H1 (cell line): ENCODE results near the gene ZNF689. TPM values are rescaled to one million over a fixed set of nuclear protein-coding genes. Genes with fewer than 3 reads are reported as not detected.

Source experiments
- CTCF ChIA-PET: fragments of 300-600 bp; sonication (Branson Sonifier 250); formaldehyde crosslinking; loops from one replicate; lab custom pipeline; 2021; ENCODE audit not compliant: partially characterized antibody; lab: Charles Lee
- POLR2A ChIA-PET: fragments of 300-600 bp; sonication (Branson Sonifier 250); formaldehyde crosslinking; loops from one replicate; lab custom pipeline; 2021; ENCODE audit warnings: inconsistent platforms; ENCODE audit not compliant: partially characterized antibody; lab: Charles Lee
- DNase-seq, 2 experiments: peaks; one replicate each; pipeline versions ENCODE4 v3.0.0 to v3.0.0-alpha.2; 2010 to 2022; ENCODE audit warnings: low spot score in 2 of 2, low read depth in 1 of 2, mixed read lengths in 1 of 2
- FAIRE-seq: peaks from 2 replicates; lab custom pipeline; 2011; peaks lifted over from hg19 to GRCh38; lab: Jason Lieb, UNC
- H2AFZ ChIP-seq: 2 replicates; pipeline ENCODE4 v1.8.1; 2012; ENCODE audit warnings: low read length, inconsistent platforms
- H2AK5ac ChIP-seq: 2 replicates; pipeline ENCODE4 v1.6.1; 2013; ENCODE audit warnings: low read depth, low read length
- H2BK120ac ChIP-seq: replicated peaks from 2 replicates; pipeline ENCODE3; 2013; ENCODE audit warnings: low read depth, low read length, inconsistent platforms
- H2BK12ac ChIP-seq: 2 replicates; pipeline ENCODE4 v1.6.1; 2013; ENCODE audit warnings: low read depth, low read length
- H2BK15ac ChIP-seq: 2 replicates; pipeline ENCODE4 v1.6.1; 2013; ENCODE audit warnings: low read length
- H2BK20ac ChIP-seq: 2 replicates; pipeline ENCODE4 v1.6.1; 2013; ENCODE audit warnings: low read length
- H2BK5ac ChIP-seq: 2 replicates; pipeline ENCODE4 v1.6.1; 2013; ENCODE audit warnings: low read depth, low read length
- H3K14ac ChIP-seq: 2 replicates; pipeline ENCODE4 v1.6.1; 2013; ENCODE audit warnings: inconsistent platforms; ENCODE audit not compliant: insufficient read length
- H3K18ac ChIP-seq: 2 replicates; pipeline ENCODE4 v1.6.1; 2013; ENCODE audit warnings: low read length; ENCODE audit errors: extremely low read depth
- H3K23ac ChIP-seq: 2 replicates; pipeline ENCODE4 v1.6.1; 2013; ENCODE audit warnings: inconsistent platforms; ENCODE audit not compliant: insufficient read length
- H3K23me2 ChIP-seq: 2 replicates; pipeline ENCODE4 v1.6.1; 2013; ENCODE audit warnings: low read depth, low read length
- H3K27ac ChIP-seq: 2 replicates; pipeline ENCODE4 v1.6.1; 2011; ENCODE audit warnings: low read depth, low read length, inconsistent platforms
- H3K27me3 ChIP-seq, 4 experiments: replicated peaks in 1 of 4; 1 replicate in 1 of 4; 2 replicates in 3 of 4; pipeline versions ENCODE4 v1.6.1 to v1.8.1; 2011 to 2013; ENCODE audit warnings: low read length in 3 of 4, mild to moderate bottlenecking in 3 of 4, inconsistent platforms in 2 of 4, mixed read lengths in 2 of 4, moderate library complexity in 1 of 4; ENCODE audit not compliant: control insufficient read depth in 3 of 4, insufficient read depth in 3 of 4; ENCODE audit errors: extremely low read depth in 1 of 4
- H3K36me3 ChIP-seq, 4 experiments: 2 replicates each; pipeline versions ENCODE4 v1.6.1 to v1.8.1; 2011 to 2013; ENCODE audit warnings: mild to moderate bottlenecking in 4 of 4, low read length in 3 of 4, moderate library complexity in 2 of 4, control low read depth in 1 of 4, inconsistent platforms in 1 of 4; ENCODE audit not compliant: insufficient read depth in 4 of 4, control insufficient read depth in 2 of 4
- H3K4ac ChIP-seq: replicated peaks from 2 replicates; pipeline ENCODE3; 2013; ENCODE audit warnings: low read length, low read depth, mixed read lengths, inconsistent platforms; ENCODE audit not compliant: insufficient read length
- H3K4me1 ChIP-seq, 4 experiments: replicated peaks in 1 of 4; 1 replicate in 1 of 4; 2 replicates in 3 of 4; pipeline versions ENCODE4 v1.6.1 to v1.8.1; 2011 to 2013; ENCODE audit warnings: low read length in 3 of 4, inconsistent platforms in 2 of 4, mixed read lengths in 1 of 4; ENCODE audit not compliant: insufficient read depth in 4 of 4, control insufficient read depth in 3 of 4
- H3K4me2 ChIP-seq, 2 experiments: 2 replicates each; pipeline versions ENCODE4 v1.6.1 to v1.8.1; 2011 to 2013; ENCODE audit warnings: low read depth in 2 of 2, low read length in 2 of 2, control low read depth in 1 of 2, inconsistent platforms in 1 of 2, mild to moderate bottlenecking in 1 of 2; ENCODE audit not compliant: insufficient read depth in 1 of 2
- H3K4me3 ChIP-seq, 4 experiments: fragments of 200-600, 300-600 bp in 1 of 4; sonication (generic), shearing (Covaris generic), sonication (Bioruptor Twin) in 1 of 4; 2 replicates each; pipeline versions ENCODE4 v1.5.1 to v1.8.1; 2011 to 2016; ENCODE audit warnings: low read length in 4 of 4, low read depth in 3 of 4, control low read depth in 2 of 4, inconsistent platforms in 2 of 4, mild to moderate bottlenecking in 2 of 4, mixed read lengths in 1 of 4, moderate library complexity in 1 of 4; ENCODE audit not compliant: insufficient read depth in 2 of 4; ENCODE audit errors: extremely low read depth in 1 of 4
- H3K56ac ChIP-seq: replicated peaks from 2 replicates; pipeline ENCODE3; 2013; ENCODE audit warnings: low read depth, mild to moderate bottlenecking, mixed read lengths, low read length, inconsistent platforms; ENCODE audit not compliant: insufficient read length
- H3K79me1 ChIP-seq: 2 replicates; pipeline ENCODE4 v1.6.1; 2013; ENCODE audit warnings: low read depth, low read length, control low read depth
- H3K79me2 ChIP-seq, 2 experiments: 2 replicates each; pipeline versions ENCODE4 v1.6.1 to v1.8.1; 2012 to 2013; ENCODE audit warnings: low read length in 2 of 2, mild to moderate bottlenecking in 2 of 2, inconsistent platforms in 1 of 2; ENCODE audit not compliant: insufficient read depth in 2 of 2, control insufficient read depth in 1 of 2
- H3K9ac ChIP-seq, 4 experiments: replicated peaks in 1 of 4; 1 replicate in 1 of 4; 2 replicates in 3 of 4; pipeline versions ENCODE4 v1.6.1 to v1.8.1; 2011 to 2013; ENCODE audit warnings: low read depth in 3 of 4, low read length in 3 of 4, control low read depth in 2 of 4, mild to moderate bottlenecking in 2 of 4, moderate library complexity in 2 of 4, inconsistent platforms in 1 of 4; ENCODE audit errors: extremely low read depth in 1 of 4
- H3K9me3 ChIP-seq, 2 experiments: 2 replicates each; pipeline versions ENCODE4 v1.6.1 to v1.8.1; 2012 to 2013; ENCODE audit warnings: mild to moderate bottlenecking in 2 of 2, moderate library complexity in 2 of 2, control low read depth in 1 of 2, inconsistent platforms in 1 of 2, low read depth in 1 of 2, low read length in 1 of 2, mixed read lengths in 1 of 2; ENCODE audit not compliant: insufficient read depth in 2 of 2
- H4K20me1 ChIP-seq, 2 experiments: replicated peaks in 1 of 2; 2 replicates each; pipeline versions ENCODE3 to v1.8.1; 2011 to 2013; ENCODE audit warnings: inconsistent platforms in 2 of 2, low read length in 2 of 2, mild to moderate bottlenecking in 1 of 2; ENCODE audit not compliant: insufficient read depth in 2 of 2, control insufficient read depth in 1 of 2
- H4K5ac ChIP-seq: 2 replicates; pipeline ENCODE4 v1.6.1; 2013; ENCODE audit warnings: low read length, low read depth, mixed read lengths, inconsistent platforms; ENCODE audit not compliant: insufficient read length
- H4K8ac ChIP-seq: 2 replicates; pipeline ENCODE4 v1.8.0; 2013; ENCODE audit warnings: mild to moderate bottlenecking, moderate library complexity, low read length, inconsistent platforms; ENCODE audit not compliant: insufficient read depth; ENCODE audit errors: extremely low read depth
- H4K91ac ChIP-seq: replicated peaks from 2 replicates; pipeline ENCODE3; 2013; ENCODE audit warnings: low read length, mixed read lengths, inconsistent platforms; ENCODE audit not compliant: insufficient read length
- BACH1 ChIP-seq: IDR thresholded peaks from 2 replicates; pipeline ENCODE4 v1.6.1; 2012; ENCODE audit warnings: low read length, improper control_type of control experiment
- CHD1 ChIP-seq: IDR thresholded peaks from 2 replicates; pipeline ENCODE4 v1.6.1; 2012; ENCODE audit warnings: low read depth, low read length, improper control_type of control experiment
- EP300 ChIP-seq, 2 experiments: IDR thresholded peaks; 1 replicate in 1 of 2; 2 replicates in 1 of 2; pipeline ENCODE4 v1.6.1; 2011 to 2012; ENCODE audit warnings: low read depth in 2 of 2, low read length in 2 of 2, mild to moderate bottlenecking in 2 of 2, borderline replicate concordance in 1 of 2, inconsistent platforms in 1 of 2, moderate library complexity in 1 of 2
- FOSL1 ChIP-seq: IDR thresholded peaks from 2 replicates; pipeline ENCODE4 v1.6.1; 2011; ENCODE audit warnings: mild to moderate bottlenecking, low read depth, low read length, moderate library complexity; ENCODE audit not compliant: insufficient read depth
- JUN ChIP-seq: IDR thresholded peaks from 2 replicates; pipeline ENCODE4 v1.6.1; 2011; ENCODE audit warnings: low read depth, mild to moderate bottlenecking, improper control_type of control experiment, low read length
- NANOG ChIP-seq: IDR thresholded peaks from 2 replicates; pipeline ENCODE4 v1.6.1; 2011; ENCODE audit warnings: low read length, low read depth, mild to moderate bottlenecking, inconsistent platforms; ENCODE audit not compliant: insufficient read depth, poor library complexity, severe bottlenecking
- RXRA ChIP-seq: IDR thresholded peaks from 2 replicates; pipeline ENCODE4 v1.6.1; 2011; ENCODE audit warnings: low read depth, mild to moderate bottlenecking, low read length, moderate library complexity; ENCODE audit not compliant: insufficient read depth
- SIN3A ChIP-seq, 2 experiments: IDR thresholded peaks in 1 of 2; conservative IDR thresholded peaks in 1 of 2; 2 replicates each; pipeline ENCODE4 v1.6.1; 2011 to 2012; ENCODE audit warnings: low read length in 2 of 2, improper control_type of control experiment in 1 of 2, low read depth in 1 of 2, mild to moderate bottlenecking in 1 of 2
- SIX5 ChIP-seq: IDR thresholded peaks from 2 replicates; pipeline ENCODE4 v1.6.1; 2011; ENCODE audit warnings: mild to moderate bottlenecking, low read depth, low read length
- TCF12 ChIP-seq: IDR thresholded peaks from 2 replicates; pipeline ENCODE4 v1.6.1; 2011; ENCODE audit warnings: low read depth, mild to moderate bottlenecking, low read length
- YY1 ChIP-seq: IDR thresholded peaks from 2 replicates; pipeline ENCODE4 v1.6.1; 2011; ENCODE audit warnings: low read depth, mild to moderate bottlenecking, low read length
- WGBS, 2 experiments: shearing (Covaris generic) in 1 of 2; methylation state at CpG; one replicate each; pipeline versions ENCODE4 v1.1.6 to v1.1.7; 2013 to 2015; ENCODE audit warnings: low lambda C conversion rate in 2 of 2, mixed read lengths in 2 of 2, inconsistent platforms in 1 of 2, low coverage in 1 of 2, missing lambda C conversion rate in 1 of 2; ENCODE audit not compliant: insufficient replicate concordance in 2 of 2, insufficient coverage in 1 of 2, insufficient read length in 1 of 2; ENCODE audit errors: extremely low coverage in 1 of 2, missing lambda C conversion rate in 1 of 2; 5-methylcytosine and 5-hydroxymethylcytosine counted together
- polyA plus RNA-seq, 7 experiments: library from polyadenylated mRNA; depleted of rRNA in 3 of 7; stranded (reverse) in 5 of 7; unstranded in 2 of 7; fragments of >200 nt in 5 of 7; fragments of 200-250 nt in 2 of 7; gene quantifications; 1 replicate in 5 of 7; 2 replicates in 1 of 7; 4 replicates in 1 of 7; pipeline versions ENCODE4 v1.2.1 to v1.2.3, GENCODE V29; 2011 to 2013; ENCODE audit warnings: missing spikeins in 2 of 7, mixed read lengths in 2 of 7
- total RNA-seq: library from RNA; stranded (reverse); fragmentation: NEBNext Ultra II Directional; extraction: Animal tissue kit (Norgen Biotek cat#: 25700); gene quantifications from 2 replicates; pipeline ENCODE4 v1.2.1, GENCODE V29; 2021

ZNF689 gene
- total and polyA plus RNA-seq, 2 of the 8 experiments (the other 6 are each of a cell fraction or from before 2014, with no cell fraction given): 14.3 to 15.3 TPM

GRCh38 chr16:30652005-30652296 lies 41.8 kb upstream of the ZNF689 start:
- peak overlapping the region in 1 of 4 experiments; percentile 45; a peak in 2 of 7 replicates for H3K9ac ChIP-seq
- no peak overlapping the region for H2AK5ac ChIP-seq
- H3K18ac ChIP-seq: no peak overlapping the region
- H3K9me3 ChIP-seq: no peaks in the 10 kb centered on the region
- no peak overlapping the region for H2BK20ac ChIP-seq
- POLR2A ChIA-PET: interaction anchor here (2.1 kb wide), 1 partner anchor 16 kb away, joined by 7 read pairs; no protein-coding TSS in a partner anchor
- H3K4me2 ChIP-seq: peak overlapping the region; percentile 56 to 80
- H3K23ac ChIP-seq: no peak overlapping the region
- H3K4me3 ChIP-seq: peak overlapping the region; percentile 34 to 78 (median 50)
- CTCF ChIA-PET: interaction anchor here (0.6 to 8.2 kb wide), 4 partner anchors 15 to 43 kb away, joined by 3 to 48 read pairs (median 3); no protein-coding TSS in a partner anchor
- peaks cover 0 to 7% (median 0%) of the 10 kb centered on the region in 4 experiments; a peak in 3 of 7 replicates for H3K4me1 ChIP-seq
- no peak overlapping the region for H3K4ac ChIP-seq
- no peak overlapping the region for H2BK5ac ChIP-seq
- H3K27ac ChIP-seq: no peak overlapping the region
- H2BK15ac ChIP-seq: no peak overlapping the region
- H2BK120ac ChIP-seq: no peak overlapping the region
- WGBS, 2 experiments: 46% methylated on average over 2 of the region's 2 CpGs; no CpG with 5 or more reads in 1 of the 2 experiments
- H2AFZ ChIP-seq: no peak overlapping the region
- peaks cover 0 to 15% (median 11%) of the 10 kb centered on the region in 4 experiments; a peak in 6 of 7 replicates for H3K27me3 ChIP-seq
- H3K14ac ChIP-seq: no peak overlapping the region
- peaks cover 0 to 5% of the 10 kb centered on the region in 2 experiments for H4K20me1 ChIP-seq
- no peak overlapping the region for H4K8ac ChIP-seq
- H3K36me3 ChIP-seq: no peaks in the 10 kb centered on the region; a peak in 1 of 8 replicates
- DNase-seq (no peak), FAIRE-seq (no peak)
- H3K56ac ChIP-seq: no peak overlapping the region
- peaks cover 2% of the 10 kb centered on the region; the same call in 1 of the 2 replicates for H3K23me2 ChIP-seq
- H3K79me1 ChIP-seq: 0 out of 2 replicates have a peak, but pooled peaks cover 2% of the 10 kb centered on the region
- no peak overlapping the region for H2BK12ac ChIP-seq
- no peak overlapping the region for H4K91ac ChIP-seq
- no peaks in the 10 kb centered on the region for H3K79me2 ChIP-seq
- no peak overlapping the region for H4K5ac ChIP-seq
- no peak for TF ChIP-seq SIN3A (conservative IDR thresholded peaks at IDR 0.05 in 1 of 2, IDR thresholded peaks at IDR 0.05 in 1 of 2; ENCODE audit: low read depth in 1 of 2, low read length in 2 of 2)
- no peak for TF ChIP-seq JUN
- TF ChIP-seq CHD1: no peak
- no peak for TF ChIP-seq FOSL1
- no peak for TF ChIP-seq RXRA
- no peak for TF ChIP-seq SIX5
- TF ChIP-seq TCF12: no peak
- TF ChIP-seq EP300 (IDR thresholded peaks at IDR 0.05; ENCODE audit: borderline replicate concordance in 1 of 2, low read depth in 2 of 2, low read length in 2 of 2): no peak
- no peak for TF ChIP-seq BACH1
- no peak for TF ChIP-seq NANOG
- no peak for TF ChIP-seq YY1
